ENCODE results near the gene NANS. TPM values are rescaled to one million over a fixed set of nuclear protein-coding genes. Genes with fewer than 3 reads are reported as not detected.

NANS gene
- total and polyA plus RNA-seq, 2 of the 13 experiments (the other 11 are each of a cell fraction or from before 2014, with no cell fraction given), result 86.9 to 203 TPM

- TF ChIP-seq ZNF691 (CRISPR knock-in tag; IDR thresholded peaks at IDR 0.05; ENCODE audit: borderline replicate concordance, low read depth), result 0 out of 2 replicates have a peak, but pooled peaks have one; percentile 32
- TF ChIP-seq ZNF484 (CRISPR knock-in tag; IDR thresholded peaks at IDR 0.05; ENCODE audit: borderline replicate concordance, low read depth), result 0 out of 2 replicates have a peak, but pooled peaks have one; percentile 69
- TF ChIP-seq ZNF792 (CRISPR knock-in tag; IDR thresholded peaks at IDR 0.05), result peak; percentile 56
- no peak for TF ChIP-seq HHEX (CRISPR knock-in tag; IDR thresholded peaks at IDR 0.05)
- TF ChIP-seq, protein P1, sequence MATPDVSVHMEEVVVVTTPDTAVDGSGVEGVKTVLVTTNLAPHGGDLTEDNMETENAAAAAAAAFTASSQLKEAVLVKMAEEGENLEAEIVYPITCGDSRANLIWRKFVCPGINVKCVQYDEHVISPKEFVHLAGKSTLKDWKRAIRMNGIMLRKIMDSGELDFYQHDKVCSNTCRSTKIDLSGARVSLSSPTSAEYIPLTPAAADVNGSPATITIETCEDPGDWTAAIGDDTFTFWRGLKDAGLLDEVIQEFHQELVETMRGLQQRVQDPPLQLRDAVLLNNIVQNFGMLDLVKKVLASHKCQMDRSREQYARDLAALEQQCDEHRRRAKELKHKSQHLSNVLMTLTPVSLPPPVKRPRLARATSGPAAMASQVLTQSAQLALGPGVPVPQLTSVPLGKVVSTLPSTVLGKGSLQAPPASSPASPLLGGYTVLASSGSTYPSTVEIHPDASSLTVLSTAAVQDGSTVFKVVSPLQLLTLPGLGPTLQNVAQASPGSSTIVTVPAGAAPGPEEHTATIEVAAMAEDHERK (CRISPR knock-in tag; IDR thresholded peaks at IDR 0.05; ENCODE audit: low read depth), result peak; percentile 63; the same call in 1 of the 2 replicates
- no peak for TF ChIP-seq MLLT10 (CRISPR knock-in tag; IDR thresholded peaks at IDR 0.05)
- TF ChIP-seq SATB2 (CRISPR knock-in tag; IDR thresholded peaks at IDR 0.05), result no peak
- TF ChIP-seq ZNF598 (CRISPR knock-in tag; IDR thresholded peaks at IDR 0.05; ENCODE audit: borderline replicate concordance), result 0 out of 2 replicates have a peak, but pooled peaks have one; percentile 56
- TF ChIP-seq RBM39 (IDR thresholded peaks at IDR 0.05; ENCODE audit: low read depth, low read length, poor library complexity, severe bottlenecking), result no peak
- no peak for TF ChIP-seq FOXA1 (IDR thresholded peaks at IDR 0.05)
- peak; percentile 17; the same call in 1 of the 2 replicates for TF ChIP-seq FOXA1 (CRISPR knock-in tag; IDR thresholded peaks at IDR 0.05)
- peak; percentile 40; the same call in 1 of the 2 replicates for TF ChIP-seq ZBED4 (CRISPR knock-in tag; IDR thresholded peaks at IDR 0.05; ENCODE audit: borderline replicate concordance)
- TF ChIP-seq TFE3 (CRISPR knock-in tag; IDR thresholded peaks at IDR 0.05), result no peak
- no peak for TF ChIP-seq ZNF562 (CRISPR knock-in tag; IDR thresholded peaks at IDR 0.05; ENCODE audit: borderline replicate concordance)
- no peak for TF ChIP-seq ZBTB1 (CRISPR knock-in tag; IDR thresholded peaks at IDR 0.05; ENCODE audit: borderline replicate concordance)
- no peak for TF ChIP-seq XRCC5 (optimal IDR thresholded peaks at IDR 0.05; ENCODE audit: low read length)
- TF ChIP-seq ZNF790 (CRISPR knock-in tag; IDR thresholded peaks at IDR 0.05; ENCODE audit: borderline replicate concordance), result peak; percentile 76; the same call in 1 of the 2 replicates
- TF ChIP-seq, protein P2, sequence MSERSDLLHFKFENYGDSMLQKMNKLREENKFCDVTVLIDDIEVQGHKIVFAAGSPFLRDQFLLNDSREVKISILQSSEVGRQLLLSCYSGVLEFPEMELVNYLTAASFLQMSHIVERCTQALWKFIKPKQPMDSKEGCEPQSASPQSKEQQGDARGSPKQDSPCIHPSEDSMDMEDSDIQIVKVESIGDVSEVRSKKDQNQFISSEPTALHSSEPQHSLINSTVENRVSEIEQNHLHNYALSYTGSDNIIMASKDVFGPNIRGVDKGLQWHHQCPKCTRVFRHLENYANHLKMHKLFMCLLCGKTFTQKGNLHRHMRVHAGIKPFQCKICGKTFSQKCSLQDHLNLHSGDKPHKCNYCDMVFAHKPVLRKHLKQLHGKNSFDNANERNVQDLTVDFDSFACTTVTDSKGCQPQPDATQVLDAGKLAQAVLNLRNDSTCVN (CRISPR knock-in tag; IDR thresholded peaks at IDR 0.05; ENCODE audit: borderline replicate concordance), result no peak
- TF ChIP-seq HMGA1 (CRISPR knock-in tag; conservative IDR thresholded peaks at IDR 0.05), result no peak
- 0 out of 2 replicates have a peak, but pooled peaks have one; percentile 73 for TF ChIP-seq ZNF33B (CRISPR knock-in tag; IDR thresholded peaks at IDR 0.05)
These were observed at the start of gene NANS (continued) for GRCh38 chr9:98056269-98057137.

Measured in HepG2 (cell line).